ENCODE results near the gene TOR2A.
"Not testable (repeated sequence)": the region's sequence is repeated elsewhere in the genome, so short reads cannot be mapped to it uniquely, and the experiment has no call there.

TOR2A gene

DNA sequence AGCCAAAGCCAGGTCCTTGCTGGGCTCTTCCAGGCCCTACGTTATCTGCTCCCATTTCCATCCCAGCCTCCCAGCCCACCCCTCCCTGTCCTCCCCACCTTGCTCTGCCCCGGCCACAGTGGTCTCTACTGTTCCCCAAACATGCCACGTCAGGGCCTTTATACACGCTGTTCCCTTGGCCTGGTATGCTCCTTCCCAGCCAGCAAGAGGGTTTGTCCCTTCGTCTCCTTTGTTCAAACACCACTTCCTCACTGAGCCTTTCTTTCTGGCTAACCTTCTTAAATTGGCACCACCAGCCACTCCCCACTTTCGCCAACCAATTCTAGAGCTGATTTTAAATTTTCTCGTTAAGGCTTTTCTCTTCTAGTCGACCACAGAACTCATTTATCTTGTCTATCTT lies 33.6 kb upstream of the TOR2A start:
- DNase-seq (ENCODE audit: low spot score) = no peak

- no peak for DNase-seq (ENCODE audit: low spot score)
Observed at GRCh38 chr9:127767909-127768331, 32.8 kb upstream of the TOR2A start.

GRCh38 chr9:127767410-127767809 lies 32.3 kb upstream of the TOR2A start:
- no peak for DNase-seq (ENCODE audit: low spot score)

- DNase-seq (ENCODE audit: low spot score) = no peak
Observed at GRCh38 chr9:127765418-127765817, 30.3 kb upstream of the TOR2A start.

GRCh38 chr9:127763918-127764384 lies 28.9 kb upstream of the TOR2A start:
- no peak for DNase-seq (ENCODE audit: low spot score)

DNA sequence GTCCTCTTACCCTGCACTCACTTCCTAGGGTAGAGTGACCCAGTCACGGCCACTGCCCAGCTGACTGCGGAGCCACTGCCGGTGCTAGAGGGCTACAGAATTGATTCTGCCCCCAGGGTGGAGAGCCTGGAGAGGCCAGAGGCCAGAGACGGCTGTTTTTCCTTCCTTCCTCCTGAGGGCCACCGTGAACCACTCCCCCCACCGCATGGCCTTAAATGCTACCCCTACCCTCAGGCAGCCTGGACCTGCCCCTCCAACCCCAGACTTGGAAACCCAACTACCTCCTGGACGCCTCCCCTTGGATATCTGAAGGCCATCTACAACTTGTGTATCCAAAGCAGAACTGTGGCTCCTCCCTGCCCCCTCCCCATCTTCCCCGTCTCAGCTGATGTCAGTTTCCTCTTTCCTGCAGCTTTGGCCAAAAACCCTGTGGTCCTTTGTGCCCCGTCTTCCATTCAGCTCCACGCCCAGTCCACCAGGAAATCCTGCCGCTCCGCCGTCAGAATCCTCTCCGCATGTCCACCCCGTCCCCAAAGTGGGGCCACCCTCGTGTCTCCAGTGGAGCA lies 27.1 kb upstream of the TOR2A start:
- no peak for DNase-seq (ENCODE audit: low spot score)

- no peak for DNase-seq (ENCODE audit: low spot score)
Observed at GRCh38 chr9:127761491-127761956, 26.4 kb upstream of the TOR2A start.

GRCh38 chr9:127761061-127761460 lies 26.0 kb upstream of the TOR2A start:
- no peak for DNase-seq (ENCODE audit: low spot score)

- no peak for DNase-seq (ENCODE audit: low spot score)
Observed at GRCh38 chr9:127758843-127759242, 23.7 kb upstream of the TOR2A start.

GRCh38 chr9:127756776-127757175 lies 21.7 kb upstream of the TOR2A start:
- DNase-seq (ENCODE audit: low spot score) = not testable (repeated sequence)

- no peak for DNase-seq (ENCODE audit: low spot score)
Observed at GRCh38 chr9:127756233-127756632, 21.1 kb upstream of the TOR2A start.

DNA sequence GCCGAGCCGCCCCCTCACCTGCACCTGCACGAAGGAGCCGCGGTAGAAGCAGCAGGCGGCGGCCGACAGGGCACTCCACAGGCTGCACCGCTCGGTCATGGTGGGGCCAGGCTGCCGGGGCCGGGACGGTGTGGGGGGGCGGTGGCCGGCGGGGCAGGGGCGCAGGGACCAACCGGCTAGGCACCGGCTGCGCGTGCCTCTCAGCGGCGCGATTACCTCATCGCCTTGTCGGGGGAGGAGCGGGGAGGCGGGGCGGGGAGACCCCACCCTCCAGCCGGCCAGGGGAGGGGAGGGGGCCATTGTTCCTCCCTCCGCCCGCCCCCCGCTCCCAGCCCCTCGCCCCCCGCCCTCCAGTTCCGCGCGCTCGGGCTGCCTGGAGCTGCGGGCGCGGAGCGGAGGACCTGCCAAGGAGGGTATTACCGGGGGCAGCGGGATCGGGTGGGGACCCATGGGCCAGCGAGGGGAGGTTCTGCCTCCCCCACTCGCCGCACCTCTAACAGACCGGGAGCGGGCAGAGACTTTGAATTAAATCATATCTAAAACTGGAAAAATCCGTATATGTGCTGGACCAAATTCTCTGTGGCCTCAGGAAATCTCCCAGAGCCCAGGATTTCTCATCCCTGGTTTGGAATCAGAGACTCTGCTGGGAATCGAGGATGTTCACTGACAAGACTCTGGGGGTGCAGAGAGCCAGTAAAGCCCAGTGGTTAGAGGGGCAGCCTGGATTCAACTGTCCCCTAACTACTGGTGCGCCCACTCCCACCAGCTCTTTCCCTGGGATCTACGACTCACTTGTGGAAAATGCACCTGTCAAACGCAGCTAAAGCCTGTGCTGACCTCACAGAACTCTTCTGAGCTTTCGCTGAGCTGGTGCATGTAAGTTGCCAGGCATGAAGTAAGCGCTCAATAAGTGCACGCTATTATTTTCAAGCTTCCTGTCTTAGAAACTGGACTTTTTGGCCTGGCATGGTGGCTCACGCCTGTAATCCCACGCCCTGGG lies 20.3 kb upstream of the TOR2A start:
- no peak for DNase-seq (ENCODE audit: low spot score)

GRCh38 chr9:127754099-127755060 lies 19.3 kb upstream of the TOR2A start:
- DNase-seq (ENCODE audit: low spot score) = peak; percentile 80

- DNase-seq (ENCODE audit: low spot score) = no peak
Observed at GRCh38 chr9:127753622-127754021, 18.5 kb upstream of the TOR2A start.

DNA sequence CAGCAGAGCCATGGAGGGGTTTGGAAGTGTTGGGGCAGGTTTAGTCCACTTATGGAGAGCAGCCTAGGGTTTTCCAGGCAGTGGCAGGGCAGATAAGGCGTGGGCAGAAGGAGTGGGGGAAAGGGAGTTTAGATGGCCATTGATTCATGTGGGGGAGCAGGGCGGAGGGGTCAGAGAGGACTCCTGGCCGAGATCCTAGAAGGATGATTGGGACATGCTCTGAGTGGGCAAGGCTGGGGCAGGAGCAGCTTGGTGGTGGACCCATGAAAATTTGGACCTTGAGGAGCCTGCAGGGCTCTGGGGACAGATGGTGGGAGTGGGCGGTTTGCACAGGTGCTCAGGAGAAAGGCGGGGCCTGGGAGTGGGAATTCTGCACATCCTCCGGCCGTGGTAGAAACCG lies 18.1 kb upstream of the TOR2A start:
- DNase-seq (ENCODE audit: low spot score) = no peak

GRCh38 chr9:127751269-127752054 lies 16.4 kb upstream of the TOR2A start:
- DNase-seq (ENCODE audit: low spot score) = peak; percentile 67

GRCh38 chr9:127749090-127749787 lies 14.1 kb upstream of the TOR2A start:
- DNase-seq (ENCODE audit: low spot score) = no peak

DNA sequence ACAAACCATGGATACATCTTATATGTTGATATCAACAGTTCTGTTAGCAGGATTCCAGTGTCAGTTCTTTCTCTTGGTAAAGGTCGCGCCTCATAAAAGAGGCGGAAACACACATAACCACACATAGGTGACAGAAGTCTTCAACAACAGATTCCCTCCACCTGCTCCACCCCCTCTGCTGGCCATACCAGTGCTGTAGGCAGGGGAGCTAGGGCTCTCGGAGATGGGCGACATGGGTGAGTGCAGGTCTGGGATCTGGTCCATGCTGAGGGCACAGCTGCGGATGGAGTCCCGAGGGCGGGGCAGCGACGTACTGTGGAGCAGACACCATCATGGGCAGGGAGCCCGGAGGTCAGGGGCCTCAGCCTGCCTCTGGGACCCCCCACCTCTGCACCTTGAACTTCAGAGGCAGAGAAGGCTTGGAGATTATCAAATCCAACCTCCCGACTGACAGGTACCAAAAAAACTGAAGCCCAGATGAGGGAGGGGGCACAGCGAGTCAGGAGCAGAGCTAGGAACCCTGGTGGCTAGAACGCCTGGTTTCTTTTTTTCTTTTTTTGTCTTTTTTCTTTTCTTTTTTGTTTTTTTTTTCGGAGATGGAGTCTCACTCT lies 12.0 kb upstream of the TOR2A start:
- DNase-seq (ENCODE audit: low spot score) = no peak

GRCh38 chr9:127744398-127745110 lies 9.5 kb upstream of the TOR2A start:
- DNase-seq (ENCODE audit: low spot score) = no peak

Data from AG20443 (cell line).